HG03354 (cell line): ENCODE measurements around the gene DHPS.
A peak's percentile ranks its signal among the peaks of the same experiment; 100 is the strongest.
"Not testable (repeated sequence)": the region's sequence is repeated elsewhere in the genome, so short reads cannot be mapped to it uniquely, and the experiment has no call there.

ENCODE experiments used
- ATAC-seq: cut with Tn5 transposase; IDR thresholded peaks from one replicate; pipeline ENCODE4 v1.9.1; 2021; ENCODE audit warnings: mild to moderate bottlenecking; ENCODE audit not compliant: unreplicated experiment, poor library complexity, severe bottlenecking

Gene DHPS

DNA sequence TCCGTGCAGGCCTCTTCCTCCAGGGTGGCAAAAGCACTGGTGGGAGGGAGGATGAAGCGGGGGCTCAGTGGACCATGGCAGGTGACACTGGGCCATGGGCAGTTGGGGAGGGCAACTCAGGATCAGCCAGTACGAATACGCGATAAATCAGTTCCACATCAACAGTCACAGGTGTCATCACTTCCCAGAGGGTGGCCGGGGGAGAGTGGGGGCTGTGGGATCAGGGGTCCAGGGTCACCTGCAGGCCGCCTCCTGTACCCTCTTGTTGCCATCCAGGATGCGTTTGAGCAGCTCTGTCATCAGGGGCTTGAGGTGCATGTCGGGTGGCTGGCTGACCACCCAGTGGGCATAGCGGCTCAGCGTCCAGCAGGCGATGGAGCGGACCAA, 24.6 kb upstream of the DHPS start:
- no peak for ATAC-seq

DNA sequence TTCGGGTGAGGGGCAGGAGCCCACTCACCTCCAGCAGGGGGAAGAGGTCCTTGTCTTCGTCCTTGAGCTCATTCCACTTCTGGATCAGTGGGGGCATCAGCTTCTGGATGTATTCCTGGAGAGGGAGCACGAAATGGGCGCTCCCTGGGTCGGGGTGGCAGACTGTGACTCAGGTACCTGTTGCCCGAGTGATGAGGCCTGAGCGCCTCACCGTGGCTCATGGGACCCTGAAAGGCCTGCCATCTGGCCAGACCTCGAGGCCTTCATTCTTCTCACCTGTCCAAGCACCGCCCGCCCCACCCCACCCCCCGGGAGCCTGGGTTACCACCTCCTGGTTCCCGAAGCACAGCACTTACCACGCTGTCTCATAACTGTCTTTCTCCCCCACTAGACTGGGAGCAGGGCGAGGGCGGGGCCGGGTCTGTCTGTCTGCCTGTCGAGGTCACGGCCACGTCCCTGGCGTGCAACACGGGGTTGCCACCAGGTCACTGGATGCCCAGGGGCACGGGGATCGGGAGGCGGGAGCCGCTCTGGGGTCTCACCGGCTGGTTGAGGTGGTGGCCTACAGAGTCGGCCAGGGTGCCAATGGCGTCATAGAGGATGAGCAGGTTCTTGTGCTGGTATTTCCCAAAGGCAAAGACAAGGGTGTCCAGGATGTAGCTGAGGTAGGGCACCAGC, 24.1 kb upstream of the DHPS start:
- ATAC-seq = no peak

DNA sequence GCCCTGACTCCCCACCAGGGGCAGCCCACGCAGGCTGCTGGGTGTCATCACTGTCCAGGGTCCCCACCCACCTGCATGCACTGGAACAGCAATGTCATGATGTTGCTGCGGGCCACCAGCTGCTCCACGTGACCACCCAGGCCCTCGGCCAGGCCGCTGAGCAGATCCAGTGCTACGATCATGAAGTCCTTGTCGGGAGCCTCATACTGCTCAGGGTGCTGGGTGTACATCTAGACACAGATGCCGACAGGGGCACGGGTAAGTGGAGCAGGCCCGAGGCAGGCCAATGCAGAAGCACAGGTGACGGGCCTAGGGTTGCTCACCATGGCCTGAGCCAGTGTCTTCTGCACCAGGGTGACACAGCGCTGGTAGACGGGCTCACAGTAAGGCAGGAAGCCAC, 23.5 kb upstream of the DHPS start:
- ATAC-seq = no peak

DNA sequence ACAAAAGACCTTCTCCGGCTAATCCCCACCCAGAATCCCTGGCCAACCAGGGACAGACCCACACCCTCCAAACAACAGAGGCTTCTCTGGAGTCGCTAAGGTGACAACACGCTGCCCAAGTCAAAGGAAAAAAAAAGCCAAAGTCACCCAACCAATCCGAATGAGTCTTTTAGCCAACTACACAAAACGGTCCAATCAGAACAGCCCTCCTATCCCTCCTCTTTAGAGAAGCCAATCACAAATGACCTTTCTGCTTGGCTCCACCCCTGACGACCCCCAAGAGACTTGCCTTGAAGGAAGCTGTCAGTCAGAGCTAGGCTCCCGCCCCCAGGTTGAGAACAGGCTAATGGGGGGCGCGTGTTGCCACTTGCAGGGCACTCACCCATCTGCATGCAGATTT, 21.4 kb upstream of the DHPS start:
- no peak for ATAC-seq

DNA sequence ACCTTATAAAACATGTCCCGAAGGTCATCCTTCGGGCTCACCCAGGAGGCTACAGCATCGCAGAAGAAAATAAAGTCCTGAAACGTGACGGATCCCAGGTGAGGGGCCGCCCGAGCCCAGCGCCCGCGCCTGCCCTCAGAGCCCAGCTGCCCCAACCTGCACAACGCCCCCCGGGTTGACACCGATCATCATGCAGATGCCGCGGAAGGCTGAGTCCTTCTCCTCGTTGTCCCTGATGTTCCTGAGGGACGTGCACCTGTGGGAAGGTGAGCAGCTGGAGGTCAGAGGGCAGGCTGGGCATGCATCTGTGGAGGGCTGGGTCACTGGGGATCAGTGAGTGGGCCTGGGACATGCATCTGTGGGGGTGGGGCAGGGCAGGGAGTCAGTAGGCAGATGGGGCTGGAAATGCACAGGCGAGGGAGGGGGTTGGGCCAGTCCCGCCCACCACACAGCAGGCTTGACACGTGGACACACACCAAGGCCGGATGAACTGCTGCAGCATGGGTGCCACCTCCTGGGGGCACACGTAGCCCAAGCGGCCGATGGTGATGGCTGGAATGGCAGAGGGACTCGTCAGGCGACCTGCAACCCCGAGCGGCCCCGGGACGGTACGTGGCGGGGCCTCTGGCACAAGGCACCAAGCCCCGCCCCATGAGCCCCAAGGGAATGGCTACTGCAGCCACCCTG, 20.1 kb upstream of the DHPS start:
- no peak for ATAC-seq

DNA sequence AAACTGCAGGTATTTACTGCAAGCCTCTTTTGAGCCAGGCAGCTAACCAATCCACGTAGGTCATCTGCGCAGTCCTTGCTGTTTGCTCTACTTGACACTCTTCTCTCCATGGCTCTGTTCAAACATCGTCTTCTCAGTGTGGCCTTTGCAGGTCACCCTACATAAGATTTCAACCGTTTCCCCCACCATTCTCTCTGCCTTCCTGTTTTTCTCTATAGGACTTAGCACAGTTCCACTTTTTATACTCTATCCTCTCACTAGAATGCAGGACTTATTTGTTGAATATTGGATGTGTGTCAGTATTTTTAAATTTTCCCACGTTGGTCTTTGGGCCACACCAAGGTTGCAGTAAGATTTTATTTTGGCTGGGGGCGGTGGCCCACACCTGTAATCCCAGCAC, 16.5 kb upstream of the DHPS start:
- no peak for ATAC-seq

DNA sequence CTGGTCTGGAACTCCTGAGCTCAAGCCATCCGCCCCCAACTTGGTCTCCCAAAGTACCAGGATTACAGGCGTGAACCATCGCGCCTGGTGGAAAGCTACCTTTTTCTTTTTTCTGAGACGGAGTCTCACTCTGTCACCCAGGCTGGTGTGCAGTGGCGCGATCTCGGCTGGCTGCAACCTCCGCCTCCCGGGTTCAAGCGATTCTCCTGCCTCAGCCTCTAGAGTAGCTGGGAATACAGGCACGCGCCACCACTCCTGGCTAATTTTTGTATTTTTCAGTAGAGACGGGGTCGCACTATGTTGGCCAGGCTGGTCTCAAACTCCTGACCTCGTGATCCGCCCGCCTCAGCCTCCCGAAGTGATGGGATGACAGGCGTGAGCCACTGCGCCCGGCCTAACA, 15.7 kb upstream of the DHPS start:
- not testable (repeated sequence) for ATAC-seq

DNA sequence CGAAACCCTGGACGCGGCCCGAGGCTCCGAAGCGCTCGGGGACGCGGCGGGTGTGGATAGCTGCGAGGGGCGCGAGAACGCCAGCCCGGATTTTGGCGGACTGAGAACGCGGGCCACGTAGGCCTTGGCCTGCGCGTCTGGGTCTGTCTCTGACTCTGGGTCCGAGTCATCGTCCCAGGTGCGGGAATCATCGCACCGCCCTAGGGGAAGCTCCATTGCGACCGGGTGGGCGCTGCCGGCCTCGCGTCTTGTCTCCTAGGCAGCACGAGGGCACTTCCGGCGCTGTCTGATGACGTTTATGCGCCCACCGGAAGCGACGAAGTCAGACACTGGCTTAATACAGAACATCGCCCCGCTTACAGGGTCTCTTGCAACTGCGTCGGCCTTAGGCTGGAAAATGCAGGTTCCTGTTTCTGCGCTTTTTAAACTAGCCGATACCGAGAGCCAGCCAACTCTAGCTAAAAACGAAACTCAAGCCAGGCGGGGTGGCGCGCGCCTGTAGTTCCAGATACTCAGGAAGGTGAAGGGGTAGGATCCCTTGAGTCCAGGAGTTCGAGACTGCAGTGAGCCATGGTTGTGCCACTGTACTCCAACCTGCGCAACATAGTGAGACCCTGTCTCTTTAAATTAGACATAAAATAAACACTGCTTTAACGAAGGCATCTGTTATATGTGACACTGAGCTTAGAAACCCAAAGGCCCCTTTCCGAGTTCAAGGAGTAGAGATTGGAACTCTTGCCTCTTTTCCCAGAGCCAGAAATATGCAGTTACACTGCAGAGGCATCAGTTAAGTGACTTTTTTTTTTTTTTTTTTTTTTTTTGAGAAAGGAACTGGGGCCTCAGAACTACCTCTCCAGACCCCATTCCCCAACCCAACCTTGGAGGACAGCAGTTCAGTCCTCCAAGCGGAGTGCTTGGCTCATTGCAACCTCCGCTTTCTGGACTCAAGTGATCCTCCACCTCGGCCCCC, 15.0 kb upstream of the DHPS start, which contains the start of gene FBXW9:
TSS of gene FBXW9 (minus strand) at position 266 of the 970 bp plus-strand sequence. CDS start at position 216, 50 bp downstream.
- peak; percentile 81 for ATAC-seq

DNA sequence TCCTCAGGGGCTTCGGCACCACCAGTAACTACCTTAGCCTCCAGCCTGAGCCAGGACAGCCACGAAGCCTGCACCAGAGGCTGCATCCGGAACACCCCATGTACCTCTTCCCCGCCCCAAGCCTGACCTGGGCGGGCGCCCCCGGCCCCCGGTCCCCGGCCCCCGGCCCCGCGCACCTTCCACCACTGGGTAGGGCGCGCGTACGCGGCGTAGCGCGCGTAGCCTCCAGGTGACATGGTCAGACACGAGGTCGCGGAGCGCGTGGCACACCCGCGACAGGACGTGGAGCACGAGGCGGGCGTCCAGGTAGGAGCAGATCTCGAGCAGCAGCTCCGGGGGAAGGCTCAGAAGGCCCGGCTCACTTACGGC, 14.3 kb upstream of the DHPS start:
- peak; percentile 23 for ATAC-seq

DNA sequence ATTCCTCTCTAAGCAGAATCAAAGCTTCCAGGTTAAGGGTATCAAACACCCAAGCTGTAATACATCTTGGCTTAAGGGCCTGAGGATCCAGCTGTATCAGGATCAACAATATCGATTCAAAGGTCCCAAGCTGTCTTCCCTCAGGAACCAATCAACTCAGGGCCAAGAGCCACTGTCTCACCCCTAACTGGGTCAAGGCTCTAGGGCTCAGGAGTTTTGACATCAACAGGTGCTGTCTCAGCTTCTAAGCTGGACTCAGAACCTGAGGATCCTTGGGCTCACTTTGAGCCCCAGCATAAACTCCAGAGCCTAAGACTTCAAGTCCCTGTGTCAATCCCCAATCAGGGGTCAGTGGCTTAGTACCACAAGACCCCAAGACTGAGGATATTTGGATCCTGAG, 13.8 kb upstream of the DHPS start:
- no peak for ATAC-seq

DNA sequence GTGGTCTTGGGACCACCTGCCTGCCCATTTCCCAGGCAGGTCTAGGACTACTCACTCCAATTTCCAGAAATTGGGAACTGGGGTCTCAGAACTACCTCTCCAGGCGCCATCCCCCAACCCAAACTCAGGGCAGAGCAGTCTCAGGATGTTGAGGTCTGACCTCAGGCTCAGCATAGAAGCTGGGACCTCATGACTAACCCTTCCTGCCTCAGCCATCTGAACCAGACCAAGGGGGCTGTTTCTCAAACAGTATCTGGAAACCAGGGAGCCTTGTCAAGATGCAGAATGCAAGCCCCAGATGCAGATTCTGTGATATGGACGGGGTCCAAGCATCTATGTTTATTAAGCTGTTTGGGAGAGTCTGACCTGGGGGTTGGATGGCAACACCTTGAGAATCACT, 13.4 kb upstream of the DHPS start:
- no peak for ATAC-seq

DNA sequence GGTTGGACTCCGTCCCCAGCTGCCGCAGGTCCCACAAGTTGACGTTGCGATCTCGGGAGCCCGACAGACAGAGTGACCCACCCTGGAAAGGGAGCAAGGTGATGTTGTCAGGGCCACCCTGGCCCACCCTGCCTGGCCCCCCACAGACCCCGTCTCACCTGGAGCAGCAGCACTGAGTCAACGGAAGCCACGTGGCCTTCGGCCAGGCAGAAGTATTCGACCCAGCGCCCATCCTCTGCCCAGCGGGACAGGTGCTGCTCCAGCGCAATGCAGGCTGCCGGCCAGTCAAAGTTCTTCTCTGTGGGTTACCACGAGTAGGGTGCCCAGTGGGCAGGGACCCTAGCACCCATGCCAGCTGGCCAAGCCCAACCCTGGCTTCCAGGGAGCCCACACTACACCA, 13.0 kb upstream of the DHPS start:
- no peak for ATAC-seq

DNA sequence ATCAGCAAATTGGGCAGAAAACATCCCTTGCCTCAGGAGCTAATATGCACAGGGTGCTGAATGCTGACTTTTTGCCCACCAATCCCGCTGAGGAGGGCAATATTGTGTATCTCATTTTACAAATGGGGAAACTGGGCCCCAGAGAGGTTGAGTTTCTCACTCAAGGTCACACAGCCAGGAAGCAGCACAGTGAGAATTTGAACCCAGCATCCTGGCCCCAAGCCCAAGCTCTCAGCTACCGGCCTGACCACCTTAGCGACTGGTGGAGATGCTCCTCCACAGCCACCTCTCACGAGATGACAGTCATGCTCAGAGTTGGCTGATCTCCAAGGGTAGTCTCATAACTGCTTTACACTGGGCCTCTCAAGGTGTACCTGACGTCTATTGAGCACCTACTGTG, 11.3 kb upstream of the DHPS start:
- no peak for ATAC-seq

DNA sequence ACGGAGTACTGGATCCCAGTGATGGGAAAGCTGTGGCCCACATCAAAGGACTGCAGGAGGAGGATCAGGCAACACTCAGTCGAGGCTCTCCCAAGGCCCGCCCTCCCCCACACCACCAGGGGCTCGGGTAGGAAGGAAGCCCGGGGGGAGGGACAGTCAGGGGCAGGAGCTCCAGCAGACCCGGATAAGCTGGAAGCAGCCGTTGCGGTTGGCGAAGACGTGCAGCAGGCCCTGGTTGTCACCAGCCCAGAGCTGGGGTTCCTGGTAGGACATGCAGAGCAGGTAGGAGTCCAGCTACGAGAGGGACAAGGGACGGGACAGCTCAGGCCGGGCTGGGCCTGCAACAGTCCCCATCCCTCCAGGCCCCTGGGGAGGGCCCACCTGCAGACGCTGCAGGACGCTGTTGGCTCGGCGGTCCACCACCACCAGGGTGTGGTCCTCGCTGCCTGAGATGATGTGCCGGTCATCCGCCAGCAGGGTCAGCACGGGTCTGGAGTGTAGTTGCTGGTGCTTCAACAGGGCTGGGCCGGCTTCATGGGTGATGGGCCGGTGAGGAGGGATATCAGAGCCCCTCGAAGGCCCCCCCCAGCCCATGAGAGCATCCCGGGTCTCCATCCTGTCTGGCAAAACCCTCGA, 8.0 kb upstream of the DHPS start:
- ATAC-seq = no peak

DNA sequence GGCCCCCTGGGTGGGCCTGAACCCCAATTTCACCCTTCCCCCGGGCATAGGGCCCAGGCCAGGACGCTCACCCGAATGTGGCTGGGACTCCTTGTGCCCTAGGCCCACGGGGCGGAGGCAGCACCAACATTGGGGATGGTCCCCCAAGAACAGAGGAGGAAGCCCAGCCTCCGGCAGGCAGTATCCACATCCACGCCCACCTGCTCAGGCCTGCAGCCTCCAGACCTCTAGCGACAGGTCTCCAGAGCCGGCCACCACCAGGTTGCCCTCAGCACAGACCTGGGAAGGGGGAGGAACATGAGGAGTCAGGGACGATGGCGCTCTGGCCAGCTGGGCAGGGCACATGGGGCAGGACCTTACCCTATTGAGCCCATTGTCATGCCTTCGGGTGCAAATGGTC, 7.3 kb upstream of the DHPS start:
- no peak for ATAC-seq

DNA sequence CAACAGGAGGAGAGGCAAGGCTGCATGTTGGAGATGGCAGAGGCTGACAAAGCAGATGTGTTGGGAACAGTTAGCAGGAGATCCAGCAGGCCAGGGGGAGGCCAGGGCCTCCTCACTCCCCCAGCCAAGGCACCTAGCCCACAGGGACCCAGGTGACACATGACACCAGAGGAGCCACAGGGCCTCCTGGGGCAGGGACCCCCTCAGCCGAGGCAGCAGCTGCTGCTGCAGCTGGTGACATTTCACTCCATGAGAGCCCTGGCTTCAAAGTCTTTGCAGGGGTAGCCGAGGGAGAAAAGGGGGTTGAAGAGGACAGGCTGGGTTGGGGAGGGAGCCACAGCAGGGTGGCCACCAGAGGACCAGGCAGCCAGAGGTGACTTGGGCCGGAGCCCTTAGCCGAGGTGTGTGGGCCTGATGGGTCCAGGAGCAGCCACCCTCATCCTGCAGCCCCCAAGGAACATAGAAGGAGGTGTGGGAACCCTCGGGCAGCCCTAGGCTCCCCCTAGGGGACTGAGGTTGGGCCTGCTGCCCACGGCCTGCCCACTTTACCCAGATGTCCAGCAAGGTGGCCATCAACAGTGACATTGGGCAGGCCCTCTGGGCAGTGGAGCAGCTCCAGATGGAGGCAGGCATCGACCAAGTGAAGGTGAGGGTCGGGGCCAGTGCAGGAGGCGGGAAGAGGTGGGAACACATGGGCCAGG, 6.0 kb upstream of the DHPS start, which contains the start of gene GNG14:
TSS of gene GNG14 (plus strand) at position 503 of the 701 bp plus-strand sequence. CDS start at position 554, 51 bp downstream.
- ATAC-seq = no peak

DNA sequence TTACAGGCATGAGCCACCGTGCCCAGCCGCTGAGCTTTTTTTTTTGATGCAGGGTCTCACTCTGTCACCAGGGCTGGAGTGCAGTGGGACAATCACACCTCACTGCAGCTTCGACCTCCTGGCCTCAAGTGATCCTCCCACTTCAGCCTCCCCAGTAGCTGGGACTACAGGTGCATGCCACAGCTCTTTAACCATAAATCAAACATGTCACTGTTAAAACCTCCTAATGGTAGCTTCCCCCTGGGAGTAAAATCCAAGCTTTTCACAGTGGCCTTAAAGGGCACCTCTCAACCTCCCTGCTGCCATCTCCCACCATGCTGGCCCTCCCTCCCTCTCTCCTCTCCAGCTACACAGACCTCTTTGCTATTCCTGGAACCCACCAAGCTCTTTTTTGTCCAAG, 4.2 kb upstream of the DHPS start:
- no peak for ATAC-seq

DNA sequence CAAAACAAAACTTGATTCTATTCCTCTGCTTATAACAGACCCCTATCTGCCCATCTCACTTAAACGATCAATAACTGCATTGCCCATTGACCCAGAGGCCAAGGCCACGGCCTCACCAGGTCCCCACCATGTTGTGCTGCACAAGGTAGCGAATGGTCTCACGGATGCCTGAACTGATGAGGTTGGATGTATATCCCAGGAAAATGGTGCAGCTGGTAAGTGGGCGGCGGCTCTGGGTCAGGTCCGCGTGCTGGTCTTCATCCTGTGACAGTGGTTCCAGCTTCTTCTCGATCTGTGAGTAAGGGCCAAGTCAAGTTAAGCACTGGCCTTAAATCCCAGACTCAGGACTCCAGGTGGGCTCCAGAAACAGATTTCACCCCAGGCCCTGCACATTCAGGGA, 1.6 kb downstream of the DHPS start:
- no peak for ATAC-seq

DNA sequence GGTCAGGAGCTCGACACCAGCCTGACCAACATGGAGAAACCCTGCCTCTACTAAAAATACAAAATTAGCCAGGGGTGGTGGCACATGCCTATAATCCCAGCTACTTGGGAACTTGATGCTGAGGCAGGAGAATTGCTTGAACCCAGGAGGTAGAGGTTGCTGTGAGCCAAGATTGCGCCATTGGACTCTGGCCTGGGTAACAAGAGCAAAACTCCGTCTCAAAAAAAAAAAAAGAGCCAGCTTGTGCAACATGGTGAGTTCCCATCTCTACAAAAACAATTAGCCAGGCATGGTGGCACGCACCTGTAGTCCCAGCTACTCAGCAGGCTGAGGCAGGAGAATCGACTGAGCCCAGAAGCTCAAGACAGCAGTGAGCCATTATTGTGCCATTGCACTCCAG, 3.6 kb downstream of the DHPS start:
- not testable (repeated sequence) for ATAC-seq
